K562 (cell line): ENCODE data around the gene HECW1. TPM values are rescaled to one million over a fixed set of nuclear protein-coding genes. Genes with fewer than 3 reads are reported as not detected.

ENCODE experiments used
- ATAC-seq: fragments of 200-7000 bp; cut with Tn5 transposase; 3 replicates; pipeline ENCODE4 v1.9.1; 2020; ENCODE audit warnings: moderate library complexity
- BruUV-seq: library from RNA; stranded (reverse); fragments of 400-500 nt; replicated peaks from 2 replicates; lab custom pipeline; 2021; lab: Mats Ljungman, UMichigan
- CTCF ChIA-PET: fragments of 300-600 bp; formaldehyde crosslinking; extraction: SDS; loops from one replicate; lab custom pipeline; 2021; ENCODE audit warnings: low intra/inter-chr PET ratio; lab: Yijun Ruan, JAX
- POLR2A ChIA-PET: fragments of 300-600, 350-650 bp; sonication (Branson Sonifier 250); formaldehyde crosslinking; extraction: SDS; loops from one replicate; lab custom pipeline; 2021; ENCODE audit warnings: antibody characterized with exemption, inconsistent platforms; lab: Yijun Ruan, JAX
- DNase-seq, 4 experiments: peaks; one replicate each; pipeline versions ENCODE4 v3.0.0 to v3.0.0-alpha.2; 2011 to 2018; ENCODE audit warnings: low spot score in 3 of 4, mixed read lengths in 3 of 4; ENCODE audit errors: extremely low read depth in 1 of 4
- FAIRE-seq: peaks from 2 replicates; lab custom pipeline; 2011; peaks lifted over from hg19 to GRCh38; lab: Jason Lieb, UNC
- H2AFZ ChIP-seq: 2 replicates; pipeline ENCODE4 v1.6.0; 2011; ENCODE audit warnings: low read depth, low read length, control low read depth, inconsistent platforms
- H3K27ac ChIP-seq: fragments of 200-600 bp; 3 replicates; pipeline ENCODE4 v1.8.0; 2011; ENCODE audit warnings: low read depth, mild to moderate bottlenecking, control low read depth, inconsistent platforms, low read length, moderate library complexity, mixed read lengths; ENCODE audit errors: extremely low read depth
- H3K27me3 ChIP-seq, 2 experiments: fragments of 300-600 bp in 1 of 2; 2 replicates in 1 of 2; 3 replicates in 1 of 2; pipeline versions ENCODE4 v1.6.0 to v1.8.0; 2011; ENCODE audit warnings: inconsistent platforms in 2 of 2, low read length in 2 of 2, mild to moderate bottlenecking in 1 of 2, mixed read lengths in 1 of 2, moderate library complexity in 1 of 2; ENCODE audit not compliant: control insufficient read depth in 2 of 2, insufficient read depth in 2 of 2
- H3K36me3 ChIP-seq: fragments of 300-600 bp; 3 replicates; pipeline ENCODE4 v1.8.0; 2011; ENCODE audit warnings: mild to moderate bottlenecking, low read length, inconsistent platforms; ENCODE audit not compliant: control insufficient read depth, insufficient read depth
- H3K4me1 ChIP-seq, 2 experiments: fragments of 200-600 bp in 1 of 2; replicated peaks in 1 of 2; 2 replicates in 1 of 2; 3 replicates in 1 of 2; pipeline versions ENCODE4 v1.5.1 to v1.8.0; 2011; ENCODE audit warnings: inconsistent platforms in 2 of 2, low read length in 2 of 2, mild to moderate bottlenecking in 1 of 2, mixed read lengths in 1 of 2, moderate library complexity in 1 of 2; ENCODE audit not compliant: control insufficient read depth in 2 of 2, insufficient read depth in 2 of 2
- H3K4me2 ChIP-seq: 2 replicates; pipeline ENCODE4 v1.6.1; 2011; ENCODE audit warnings: low read length, control low read depth, inconsistent platforms, mixed read lengths; ENCODE audit not compliant: insufficient read depth
- H3K4me3 ChIP-seq: fragments of 200-600 bp; sonication (generic), shearing (Covaris generic); 2 replicates; pipeline ENCODE4 v1.5.1; 2016; ENCODE audit warnings: control low read depth, inconsistent platforms
- H3K79me2 ChIP-seq: fragments of 200-600 bp; 3 replicates; pipeline ENCODE4 v1.8.0; 2011; ENCODE audit warnings: low read length, inconsistent platforms; ENCODE audit not compliant: control insufficient read depth, insufficient read depth
- H3K9ac ChIP-seq, 2 experiments: 2 replicates each; pipeline versions ENCODE4 v1.6.0 to v1.6.1; 2011; ENCODE audit warnings: low read depth in 2 of 2, low read length in 2 of 2, control low read depth in 1 of 2, inconsistent platforms in 1 of 2, mild to moderate bottlenecking in 1 of 2, mixed read lengths in 1 of 2; ENCODE audit not compliant: insufficient read depth in 1 of 2
- H3K9me1 ChIP-seq: one replicate; pipeline ENCODE4 v1.6.0; 2011; ENCODE audit warnings: inconsistent platforms, mild to moderate bottlenecking, low read length, moderate library complexity; ENCODE audit not compliant: control insufficient read depth, insufficient read depth
- H3K9me3 ChIP-seq: replicated peaks from 2 replicates; pipeline ENCODE4 v1.5.1; 2011; ENCODE audit warnings: low read depth, low read length, inconsistent platforms; ENCODE audit not compliant: control insufficient read depth, insufficient read depth
- H4K20me1 ChIP-seq: replicated peaks from 2 replicates; pipeline ENCODE4 v1.6.1; 2011; ENCODE audit warnings: low read length, inconsistent platforms, mixed read lengths; ENCODE audit not compliant: control insufficient read depth, insufficient read depth
- BCOR ChIP-seq: fragments of 450-650 bp; IDR thresholded peaks from 2 replicates; pipeline ENCODE4 v1.6.1; 2016
- CBX3 ChIP-seq, 2 experiments: IDR thresholded peaks; 1 replicate in 1 of 2; 2 replicates in 1 of 2; pipeline ENCODE4 v1.6.1; 2012; ENCODE audit warnings: inconsistent platforms in 2 of 2, low read length in 2 of 2, borderline replicate concordance in 1 of 2, control low read depth in 1 of 2
- COPS2 ChIP-seq: fragments of 450-650 bp; conservative IDR thresholded peaks from 2 replicates; pipeline ENCODE4 v1.6.1; 2016; ENCODE audit warnings: mild to moderate bottlenecking, moderate library complexity
- HDAC1 ChIP-seq, 2 experiments: fragments of 450-650 bp; IDR thresholded peaks; 2 replicates each; pipeline ENCODE4 v1.6.1; 2016 to 2017; ENCODE audit warnings: inconsistent platforms in 1 of 2, mild to moderate bottlenecking in 1 of 2, moderate library complexity in 1 of 2
- KDM1A ChIP-seq, 2 experiments: fragments of 450-650 bp; IDR thresholded peaks; 2 replicates each; pipeline ENCODE4 v1.6.1; 2016; ENCODE audit warnings: mild to moderate bottlenecking in 2 of 2
- KLF16 ChIP-seq: IDR thresholded peaks from 2 replicates; pipeline ENCODE4 v1.6.1; 2016; ENCODE audit warnings: antibody characterized with exemption
- NFIC ChIP-seq: fragments of 450-650 bp; IDR thresholded peaks from 2 replicates; pipeline ENCODE4 v1.6.1; 2017; ENCODE audit warnings: mild to moderate bottlenecking, inconsistent platforms
- PTTG1 ChIP-seq: fragments of 450-650 bp; IDR thresholded peaks from 2 replicates; pipeline ENCODE4 v1.6.1; 2016; ENCODE audit warnings: low read depth, mild to moderate bottlenecking, missing genetic modification characterization, missing compliant biosample characterization
- RBM25 ChIP-seq: fragments of 200-400 bp; formaldehyde crosslinking; IDR thresholded peaks from 2 replicates; pipeline ENCODE4 v1.6.1; 2018; ENCODE audit warnings: low read length, low read depth, moderate library complexity; ENCODE audit not compliant: severe bottlenecking
- SPI1 ChIP-seq: IDR thresholded peaks from 2 replicates; pipeline ENCODE4 v1.6.1; 2011; ENCODE audit warnings: low read depth, low read length, control low read depth, borderline replicate concordance
- TRIM24 ChIP-seq, 2 experiments: fragments of 450-650 bp; IDR thresholded peaks; 2 replicates each; pipeline ENCODE4 v1.6.1; 2016
- TRIM28 ChIP-seq: fragments of 450-650 bp; IDR thresholded peaks from 2 replicates; pipeline ENCODE4 v1.6.1; 2017
- ZFP36 ChIP-seq: fragments of 150-350 bp; IDR thresholded peaks from 2 replicates; pipeline ENCODE4 v1.6.1; 2018; ENCODE audit warnings: low read length, low read depth; ENCODE audit not compliant: partially characterized antibody
- ZNF436 ChIP-seq: fragments of 250-450, 450-650 bp; sonication (Bioruptor Pico); formaldehyde crosslinking; IDR thresholded peaks from 2 replicates; pipeline ENCODE4 v1.7.0; 2020; ENCODE audit warnings: mild to moderate bottlenecking
- ZNF592 ChIP-seq: fragments of 450-650 bp; IDR thresholded peaks from 2 replicates; pipeline ENCODE4 v1.6.1; 2017; ENCODE audit warnings: antibody characterized with exemption, mild to moderate bottlenecking
- WGBS: fragments of 100-300 bp; shearing (Covaris generic); methylation state at CpG from one replicate; pipeline ENCODE4 v1.1.6; 2016; ENCODE audit warnings: low coverage, mixed read lengths; ENCODE audit not compliant: insufficient coverage; ENCODE audit errors: missing lambda C conversion rate; 5-methylcytosine and 5-hydroxymethylcytosine counted together
- in situ Hi-C: fragments of 300-500 bp; cut with MboI; formaldehyde crosslinking; loops from 4 replicates; pipeline ENCODE4 v1.15.0; 2018; ENCODE audit warnings: inconsistent platforms, mixed read lengths
- intact Hi-C: fragments of 100-400 bp; cut with micrococcal nuclease; formaldehyde crosslinking; loops from 2 replicates; pipeline ENCODE4 v1.14.2; 2022
- polyA plus RNA-seq, 8 experiments: library from polyadenylated mRNA; depleted of rRNA in 4 of 8; stranded (reverse) in 5 of 8; unstranded in 3 of 8; fragments of >200 nt; fragmentation: Nextera tagmentation in 2 of 8; fragmentation: Illumina TruSeq in 1 of 8; extraction: Ambion mirVana in 2 of 8; extraction: Trizol in 1 of 8; gene quantifications; 2 replicates each; pipeline versions ENCODE4 v1.2.1 to v1.2.3, GENCODE V29; 2011 to 2014; ENCODE audit warnings: inconsistent platforms in 1 of 8, missing spikeins in 1 of 8
- total RNA-seq, 7 experiments: library from RNA; depleted of rRNA in 6 of 7; stranded (reverse); fragments of >200 nt in 6 of 7; fragmentation: Illumina TruSeq in 2 of 7; extraction: Trizol in 2 of 7; gene quantifications; 2 replicates each; pipeline versions ENCODE4 v1.2.1 to v1.2.3, GENCODE V29; 2011 to 2021; ENCODE audit warnings: low replicate concordance in 1 of 7
- TF ChIP-seq, protein P1 (sequence below): fragments of 450-650 bp; IDR thresholded peaks from 2 replicates; pipeline ENCODE4 v1.6.1; 2018; ENCODE audit warnings: mild to moderate bottlenecking, low read depth; ENCODE audit not compliant: partially characterized antibody

The HECW1 gene
- total and polyA plus RNA-seq, 9 of the 15 experiments (the other 6 are each of a cell fraction or from before 2014, with no cell fraction given): 0.07 to 0.31 (median 0.13) TPM; not detected in 4

- ATAC-seq: no peak
- Histone ChIP-seq H3K9me1 (no peaks in the 10 kb centered on the region), H3K27me3 (no peaks in the 10 kb centered on the region), H2AFZ (no peak overlapping the region), H3K36me3 (peaks cover 22% of the 10 kb centered on the region), H3K4me2 (no peak overlapping the region), H4K20me1 (no peaks in the 10 kb centered on the region), H3K27ac (no peak overlapping the region), H3K9me3 (no peaks in the 10 kb centered on the region), H3K9ac (no peak overlapping the region), H3K4me1 (no peaks in the 10 kb centered on the region), H3K4me3 (no peak overlapping the region), H3K79me2 (peaks cover 8% of the 10 kb centered on the region; the same call in 1 of the 3 replicates)
- intact Hi-C loops (no loop called here), in situ Hi-C loops (no loop called here)
- FAIRE-seq: no peak
- 94% methylated on average over 1 of the region's 1 CpG for WGBS
- CTCF ChIA-PET: no interaction called here
- TF ChIP-seq PTTG1 (tag) (no peak), SPI1 (no peak), CBX3 (IDR thresholded peaks at IDR 0.05; ENCODE audit: borderline replicate concordance in 1 of 2, low read length in 2 of 2) (peak in 1 of 2 experiments; percentile 89; a peak in 2 of 3 replicates), RBM25 (peak; percentile 70), KDM1A (IDR thresholded peaks at IDR 0.05) (peak; percentile 31 to 34; a peak in 2 of 4 replicates), ZFP36 (peak; percentile 89), ZNF436 (CRISPR knock-in tag) (0 out of 2 replicates have a peak, but pooled peaks have one; percentile 51), ZNF592 (no peak), COPS2 (no peak), BCOR (peak; percentile 80), HDAC1 (IDR thresholded peaks at IDR 0.05) (peak in 1 of 2 experiments; percentile 56; a peak in 1 of 4 replicates), NFIC (peak; percentile 45), KLF16 (no peak), TRIM24 (IDR thresholded peaks at IDR 0.05) (peak in 1 of 2 experiments; percentile 50; a peak in 1 of 4 replicates), TRIM28 (peak; percentile 70)
- TF ChIP-seq, protein P1, sequence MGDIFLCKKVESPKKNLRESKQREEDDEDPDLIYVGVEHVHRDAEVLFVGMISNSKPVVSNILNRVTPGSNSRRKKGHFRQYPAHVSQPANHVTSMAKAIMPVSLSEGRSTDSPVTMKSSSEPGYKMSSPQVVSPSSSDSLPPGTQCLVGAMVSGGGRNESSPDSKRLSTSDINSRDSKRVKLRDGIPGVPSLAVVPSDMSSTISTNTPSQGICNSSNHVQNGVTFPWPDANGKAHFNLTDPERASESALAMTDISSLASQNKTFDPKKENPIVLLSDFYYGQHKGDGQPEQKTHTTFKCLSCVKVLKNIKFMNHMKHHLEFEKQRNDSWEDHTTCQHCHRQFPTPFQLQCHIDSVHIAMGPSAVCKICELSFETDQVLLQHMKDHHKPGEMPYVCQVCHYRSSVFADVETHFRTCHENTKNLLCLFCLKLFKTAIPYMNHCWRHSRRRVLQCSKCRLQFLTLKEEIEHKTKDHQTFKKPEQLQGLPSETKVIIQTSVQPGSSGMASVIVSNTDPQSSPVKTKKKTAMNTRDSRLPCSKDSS: peak; percentile 60
- POLR2A ChIA-PET: interaction anchor here (1.4 kb wide), 1 partner anchor 10 kb away, joined by 3 read pairs; no protein-coding TSS in a partner anchor
- no peak for DNase-seq
- no TSS peak for BruUV-seq
Observed at GRCh38 chr7:43604251-43604650, 491.8 kb downstream of the HECW1 start.
